K562 (cell line): Measurements from ENCODE around the gene COX6B2. TPM values are rescaled to one million over a fixed set of nuclear protein-coding genes. Genes with fewer than 3 reads are reported as not detected.

Experiments
- ATAC-seq: fragments of 200-7000 bp; cut with Tn5 transposase; 3 replicates; pipeline ENCODE4 v1.9.1; 2020; ENCODE audit warnings: moderate library complexity
- BruUV-seq: library from RNA; stranded (reverse); fragments of 400-500 nt; replicated peaks from 2 replicates; lab custom pipeline; 2021; lab: Mats Ljungman, UMichigan
- CTCF ChIA-PET: fragments of 300-600 bp; formaldehyde crosslinking; extraction: SDS; loops from one replicate; lab custom pipeline; 2021; ENCODE audit warnings: low intra/inter-chr PET ratio; lab: Yijun Ruan, JAX
- POLR2A ChIA-PET: fragments of 300-600, 350-650 bp; sonication (Branson Sonifier 250); formaldehyde crosslinking; extraction: SDS; loops from one replicate; lab custom pipeline; 2021; ENCODE audit warnings: antibody characterized with exemption, inconsistent platforms; lab: Yijun Ruan, JAX
- DNase-seq, 4 experiments: peaks; one replicate each; pipeline versions ENCODE4 v3.0.0 to v3.0.0-alpha.2; 2011 to 2018; ENCODE audit warnings: low spot score in 3 of 4, mixed read lengths in 3 of 4; ENCODE audit errors: extremely low read depth in 1 of 4
- FAIRE-seq: peaks from 2 replicates; lab custom pipeline; 2011; peaks lifted over from hg19 to GRCh38; lab: Jason Lieb, UNC
- H2AFZ ChIP-seq: 2 replicates; pipeline ENCODE4 v1.6.0; 2011; ENCODE audit warnings: low read depth, low read length, control low read depth, inconsistent platforms
- H3K27ac ChIP-seq: fragments of 200-600 bp; 3 replicates; pipeline ENCODE4 v1.8.0; 2011; ENCODE audit warnings: low read depth, mild to moderate bottlenecking, control low read depth, inconsistent platforms, low read length, moderate library complexity, mixed read lengths; ENCODE audit errors: extremely low read depth
- H3K27me3 ChIP-seq, 2 experiments: fragments of 300-600 bp in 1 of 2; 2 replicates in 1 of 2; 3 replicates in 1 of 2; pipeline versions ENCODE4 v1.6.0 to v1.8.0; 2011; ENCODE audit warnings: inconsistent platforms in 2 of 2, low read length in 2 of 2, mild to moderate bottlenecking in 1 of 2, mixed read lengths in 1 of 2, moderate library complexity in 1 of 2; ENCODE audit not compliant: control insufficient read depth in 2 of 2, insufficient read depth in 2 of 2
- H3K36me3 ChIP-seq: fragments of 300-600 bp; 3 replicates; pipeline ENCODE4 v1.8.0; 2011; ENCODE audit warnings: mild to moderate bottlenecking, low read length, inconsistent platforms; ENCODE audit not compliant: control insufficient read depth, insufficient read depth
- H3K4me1 ChIP-seq, 2 experiments: fragments of 200-600 bp in 1 of 2; replicated peaks in 1 of 2; 2 replicates in 1 of 2; 3 replicates in 1 of 2; pipeline versions ENCODE4 v1.5.1 to v1.8.0; 2011; ENCODE audit warnings: inconsistent platforms in 2 of 2, low read length in 2 of 2, mild to moderate bottlenecking in 1 of 2, mixed read lengths in 1 of 2, moderate library complexity in 1 of 2; ENCODE audit not compliant: control insufficient read depth in 2 of 2, insufficient read depth in 2 of 2
- H3K4me2 ChIP-seq: 2 replicates; pipeline ENCODE4 v1.6.1; 2011; ENCODE audit warnings: low read length, control low read depth, inconsistent platforms, mixed read lengths; ENCODE audit not compliant: insufficient read depth
- H3K4me3 ChIP-seq: fragments of 200-600 bp; sonication (generic), shearing (Covaris generic); 2 replicates; pipeline ENCODE4 v1.5.1; 2016; ENCODE audit warnings: control low read depth, inconsistent platforms
- H3K79me2 ChIP-seq: fragments of 200-600 bp; 3 replicates; pipeline ENCODE4 v1.8.0; 2011; ENCODE audit warnings: low read length, inconsistent platforms; ENCODE audit not compliant: control insufficient read depth, insufficient read depth
- H3K9ac ChIP-seq, 2 experiments: 2 replicates each; pipeline versions ENCODE4 v1.6.0 to v1.6.1; 2011; ENCODE audit warnings: low read depth in 2 of 2, low read length in 2 of 2, control low read depth in 1 of 2, inconsistent platforms in 1 of 2, mild to moderate bottlenecking in 1 of 2, mixed read lengths in 1 of 2; ENCODE audit not compliant: insufficient read depth in 1 of 2
- H3K9me1 ChIP-seq: one replicate; pipeline ENCODE4 v1.6.0; 2011; ENCODE audit warnings: inconsistent platforms, mild to moderate bottlenecking, low read length, moderate library complexity; ENCODE audit not compliant: control insufficient read depth, insufficient read depth
- H3K9me3 ChIP-seq: replicated peaks from 2 replicates; pipeline ENCODE4 v1.5.1; 2011; ENCODE audit warnings: low read depth, low read length, inconsistent platforms; ENCODE audit not compliant: control insufficient read depth, insufficient read depth
- H4K20me1 ChIP-seq: replicated peaks from 2 replicates; pipeline ENCODE4 v1.6.1; 2011; ENCODE audit warnings: low read length, inconsistent platforms, mixed read lengths; ENCODE audit not compliant: control insufficient read depth, insufficient read depth
- OTX1 ChIP-seq: fragments of 450-650 bp; formaldehyde crosslinking; IDR thresholded peaks from 2 replicates; pipeline ENCODE4 v1.4.0; 2022; ENCODE audit warnings: mild to moderate bottlenecking
- TOE1 ChIP-seq, 2 experiments: fragments of 450-650 bp in 1 of 2; sonication (generic) in 1 of 2; formaldehyde crosslinking in 1 of 2; IDR thresholded peaks; 2 replicates each; pipeline versions ENCODE4 v1.7.1 to v1.8.0; 2016 to 2022; ENCODE audit warnings: borderline replicate concordance in 2 of 2, mild to moderate bottlenecking in 2 of 2, antibody characterized with exemption in 1 of 2, inconsistent platforms in 1 of 2, low read depth in 1 of 2, missing genetic modification reagents in 1 of 2, moderate library complexity in 1 of 2
- WGBS: fragments of 100-300 bp; shearing (Covaris generic); methylation state at CpG from one replicate; pipeline ENCODE4 v1.1.6; 2016; ENCODE audit warnings: low coverage, mixed read lengths; ENCODE audit not compliant: insufficient coverage; ENCODE audit errors: missing lambda C conversion rate; 5-methylcytosine and 5-hydroxymethylcytosine counted together
- in situ Hi-C: fragments of 300-500 bp; cut with MboI; formaldehyde crosslinking; loops from 4 replicates; pipeline ENCODE4 v1.15.0; 2018; ENCODE audit warnings: inconsistent platforms, mixed read lengths
- intact Hi-C: fragments of 100-400 bp; cut with micrococcal nuclease; formaldehyde crosslinking; loops from 2 replicates; pipeline ENCODE4 v1.14.2; 2022
- polyA plus RNA-seq, 8 experiments: library from polyadenylated mRNA; depleted of rRNA in 4 of 8; stranded (reverse) in 5 of 8; unstranded in 3 of 8; fragments of >200 nt; fragmentation: Nextera tagmentation in 2 of 8; fragmentation: Illumina TruSeq in 1 of 8; extraction: Ambion mirVana in 2 of 8; extraction: Trizol in 1 of 8; gene quantifications; 2 replicates each; pipeline versions ENCODE4 v1.2.1 to v1.2.3, GENCODE V29; 2011 to 2014; ENCODE audit warnings: inconsistent platforms in 1 of 8, missing spikeins in 1 of 8
- total RNA-seq, 7 experiments: library from RNA; depleted of rRNA in 6 of 7; stranded (reverse); fragments of >200 nt in 6 of 7; fragmentation: Illumina TruSeq in 2 of 7; extraction: Trizol in 2 of 7; gene quantifications; 2 replicates each; pipeline versions ENCODE4 v1.2.1 to v1.2.3, GENCODE V29; 2011 to 2021; ENCODE audit warnings: low replicate concordance in 1 of 7

The COX6B2 gene
- total and polyA plus RNA-seq, 9 of the 15 experiments (the other 6 are each of a cell fraction or from before 2014, with no cell fraction given), result 0.40 to 2.5 (median 0.83) TPM

- H3K9ac ChIP-seq, result peak within 1 kb of the TSS in 1 of 2 experiments; percentile 81; a peak in 2 of 4 replicates
Observed at GRCh38 chr19:55370305-55370988, 15.9 kb upstream of the COX6B2 start, which contains the start of gene IL11. Gene IL11 (minus strand): TSS chr19:55370463. CDS start chr19:55370310, 153 bp downstream.

More at GRCh38 chr19:55370305-55370988, 15.9 kb upstream of the COX6B2 start, which contains the start of gene IL11:
- Histone ChIP-seq H3K9me1 (no peaks in the 10 kb centered on the region), H3K4me2 (peak within 1 kb of the TSS; percentile 39; the same call in 1 of the 2 replicates), H2AFZ (peak within 1 kb of the TSS; percentile 63; the same call in 1 of the 2 replicates), H4K20me1 (0 out of 2 replicates have a peak, but pooled peaks cover 3% of the 10 kb centered on the region), H3K27me3 (peaks cover 11% of the 10 kb centered on the region in 2 experiments; a peak in 4 of 5 replicates), H3K4me3 (peak within 1 kb of the TSS; percentile 19; the same call in 1 of the 2 replicates), H3K9me3 (no peaks in the 10 kb centered on the region), H3K36me3 (no peaks in the 10 kb centered on the region), H3K79me2 (no peaks in the 10 kb centered on the region), H3K27ac (no peak within 1 kb of the TSS), H3K4me1 (peaks cover 2 to 61% of the 10 kb centered on the region in 2 experiments; a peak in 4 of 5 replicates)
- DNase-seq, result no peak
- CTCF ChIA-PET, result no interaction called here
- peak; percentile 35 for FAIRE-seq
- in situ Hi-C loops (no loop called here), intact Hi-C loops (no loop called here)
- 27% methylated on average over 8 of the region's 32 CpGs for WGBS
- TF ChIP-seq OTX1 (CRISPR knock-in tag), result 0 out of 2 replicates have a peak, but pooled peaks have one; percentile 12
- TF ChIP-seq TOE1 (IDR thresholded peaks at IDR 0.05; ENCODE audit: borderline replicate concordance), result no peak
- no peak for TF ChIP-seq TOE1 (CRISPR knock-in tag; IDR thresholded peaks at IDR 0.05; ENCODE audit: borderline replicate concordance, low read depth)
- POLR2A ChIA-PET, result interaction anchor here (0.9 to 2.6 kb wide), 3 partner anchors 10 to 14 kb away, joined by 3 to 12 read pairs (median 4); partner anchors contain the start of gene TMEM238
- no peak for ATAC-seq
- no TSS peak for BruUV-seq
